HUDEP-2 (cell line): Measurements from ENCODE around the gene OR6K2.

Experiments
- DNase-seq, 76 experiments: peaks; one replicate each; lab custom pipeline; 2025; ENCODE audit not compliant: unreplicated experiment in 76 of 76; lab: John Stamatoyannopoulos, UW

The OR6K2 gene

DNA sequence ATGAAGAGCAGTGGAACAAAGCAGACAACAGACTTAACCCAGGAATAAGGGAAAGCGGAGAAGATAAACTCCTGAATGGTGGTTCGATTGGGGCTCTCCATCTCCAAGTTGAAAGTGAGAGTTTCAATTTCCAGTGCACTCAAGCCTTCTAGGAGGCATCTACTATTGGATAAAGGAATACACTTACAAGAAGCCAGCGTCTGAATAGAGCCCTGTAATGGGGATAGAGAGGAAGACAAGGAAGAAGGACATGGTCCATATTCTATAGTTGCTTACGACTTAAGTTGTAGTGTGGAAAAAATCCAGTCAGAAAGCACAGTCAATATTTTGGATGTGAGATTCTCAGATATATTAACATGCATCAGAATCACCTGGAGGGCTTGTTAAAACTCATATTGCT, at the start of gene OR6K2:
Gene OR6K2, minus strand, starts transcription at position 101 of the 400 bp plus-strand sequence. Its CDS starts 0 bp downstream, at position 101.
- no peak for DNase-seq

DNA sequence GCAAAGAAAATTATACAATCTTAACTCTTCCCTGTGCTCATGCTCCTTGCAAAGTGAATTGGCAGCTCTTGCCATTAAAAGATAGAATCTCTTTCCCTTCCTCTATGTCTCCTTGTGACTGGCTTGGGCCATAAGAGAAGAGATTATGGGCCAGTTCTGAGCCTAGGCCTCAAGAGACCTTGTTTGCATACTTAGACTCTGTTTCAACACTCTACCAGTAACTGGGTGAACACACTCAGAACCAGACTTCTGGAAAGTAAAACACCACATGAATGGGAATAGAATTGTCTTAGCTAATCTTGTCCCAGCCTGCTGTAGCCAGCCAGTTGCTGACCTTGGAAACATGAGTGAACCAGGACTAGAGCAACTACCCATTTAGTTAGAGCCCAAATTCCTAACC, 35.4 kb upstream of the OR6K2 start:
- no peak for DNase-seq

DNA sequence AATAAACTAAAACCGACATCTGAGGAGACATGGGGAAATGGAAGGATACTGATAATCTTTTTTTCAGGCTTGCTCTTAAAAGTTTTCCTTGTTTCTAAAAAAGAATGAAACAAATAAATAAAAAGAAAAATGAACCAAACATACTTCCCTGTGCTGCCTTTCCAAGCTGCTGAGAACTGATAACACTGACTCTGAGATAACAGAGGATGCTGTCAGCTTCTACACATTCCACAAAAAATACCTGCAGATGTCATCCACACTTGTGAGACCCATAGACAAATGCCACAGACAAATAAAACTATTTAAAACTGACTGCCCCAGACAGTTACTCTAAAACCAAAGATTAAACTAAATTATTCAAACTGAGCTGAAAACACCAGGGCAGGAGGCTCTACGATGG, 32.1 kb upstream of the OR6K2 start:
- DNase-seq, result peak in 6 of 76 experiments; percentile 4 to 15 (median 9)

DNA sequence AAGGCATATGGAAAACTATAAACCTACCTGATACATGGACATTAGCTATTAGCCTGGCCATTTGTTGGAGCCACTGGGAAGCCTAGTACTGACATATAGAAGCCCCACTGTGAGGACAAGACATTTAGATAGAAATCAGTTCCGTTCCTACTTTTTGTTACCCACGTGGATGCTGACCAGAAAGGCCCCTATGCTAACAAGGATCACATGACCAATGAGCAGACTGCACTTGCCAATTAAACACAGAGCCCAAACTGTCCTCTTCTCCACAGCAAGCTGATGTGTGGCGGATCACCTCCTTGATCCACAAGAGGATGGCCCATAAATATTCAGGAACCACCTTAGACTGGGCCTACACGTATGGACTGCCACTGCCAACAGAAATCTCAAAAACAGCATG, 31.3 kb upstream of the OR6K2 start:
- no peak for DNase-seq

DNA sequence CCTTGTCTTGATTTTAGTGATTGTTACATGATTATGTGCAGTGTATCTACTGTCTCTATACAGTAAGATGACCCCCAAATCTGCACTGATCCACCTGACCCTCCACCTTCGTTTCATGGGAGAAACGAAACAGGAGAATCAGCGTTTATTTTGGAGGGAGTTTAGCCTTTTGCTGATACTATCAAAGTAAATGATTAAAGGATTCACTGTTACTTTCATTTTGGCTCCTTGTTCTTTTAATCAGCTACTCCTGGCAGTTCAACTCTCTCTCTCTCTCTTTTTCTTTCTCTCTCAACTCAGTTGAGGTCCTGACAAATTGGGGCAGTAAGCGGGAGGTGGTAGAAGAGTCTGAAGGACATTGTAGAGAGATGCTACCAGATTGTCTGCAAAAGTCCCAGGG, 30.0 kb upstream of the OR6K2 start:
- DNase-seq, result no peak

DNA sequence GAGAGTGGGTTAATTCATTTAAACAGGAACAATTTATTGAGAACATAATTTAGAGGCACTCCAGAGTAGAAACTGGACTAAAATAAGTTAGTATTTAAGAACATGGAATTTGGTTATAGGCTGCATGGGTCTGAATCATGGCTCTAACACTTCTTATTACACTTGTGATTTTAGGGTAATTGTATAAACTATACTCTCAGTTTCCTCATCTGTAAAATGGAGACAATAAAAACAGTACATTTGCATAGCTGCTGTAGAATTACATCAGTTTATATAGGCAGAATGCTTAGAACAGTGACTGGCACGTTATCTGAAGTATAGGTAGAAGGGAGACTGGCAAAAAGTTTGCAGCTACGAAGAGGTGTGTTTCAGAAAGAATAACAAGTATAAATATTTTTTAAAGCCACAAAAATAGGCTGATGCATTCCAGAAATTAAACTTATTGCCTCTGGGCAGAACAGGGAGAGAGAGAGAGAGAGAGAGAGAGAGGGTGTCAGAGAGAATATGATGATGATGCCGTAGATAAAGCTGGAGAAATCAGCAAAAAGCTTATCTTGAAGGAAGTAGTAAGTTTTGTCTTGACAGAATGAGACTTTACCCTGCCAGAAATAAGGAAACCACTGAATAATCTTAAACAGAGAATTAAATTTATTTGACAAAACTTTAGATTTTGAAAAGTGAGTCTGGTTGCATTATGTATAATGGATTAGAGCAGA, 28.2 kb upstream of the OR6K2 start:
- DNase-seq, result no peak

DNA sequence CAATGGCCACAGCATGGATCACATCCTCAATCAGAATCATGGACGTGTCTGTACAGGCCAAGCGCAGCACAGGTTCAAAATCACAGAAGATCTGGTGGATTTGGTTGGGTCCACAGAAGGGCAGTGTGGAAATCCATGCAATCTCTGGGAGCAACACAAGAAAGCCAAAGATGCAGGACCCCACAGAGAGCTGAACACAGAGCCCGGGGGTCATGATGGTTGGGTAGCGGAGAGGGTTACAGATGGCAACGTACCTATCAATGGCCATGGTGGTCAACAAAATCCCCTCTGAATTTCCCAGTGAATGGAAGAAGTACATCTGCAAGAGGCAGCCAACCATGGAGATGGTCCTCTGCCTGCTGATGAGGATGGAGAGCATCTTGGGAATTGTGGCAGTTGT, 24.0 kb upstream of the OR6K2 start:
- no peak for DNase-seq

DNA sequence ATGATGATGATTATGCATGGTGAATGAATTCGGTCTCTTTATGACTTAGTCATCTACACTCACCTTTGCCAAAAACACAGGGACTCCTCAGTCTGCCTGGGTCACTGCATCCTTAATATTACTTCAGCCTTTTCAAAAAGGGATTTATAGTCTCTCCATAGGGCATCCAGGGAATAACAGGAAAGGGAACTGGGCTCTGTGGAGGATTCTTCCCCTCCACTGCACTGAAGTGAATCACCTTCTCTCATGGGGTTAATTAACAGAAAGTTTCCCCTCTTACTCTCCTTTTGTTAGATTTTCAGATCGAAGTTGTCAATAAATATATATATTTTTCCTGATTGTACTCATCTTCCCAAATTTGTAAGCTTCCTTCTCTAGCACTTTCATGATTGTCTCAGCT, 20.2 kb upstream of the OR6K2 start, which contains the start of gene OR6K3:
Gene OR6K3, minus strand, starts transcription at position 101 of the 400 bp plus-strand sequence. CDS start 2,605 bp downstream, outside the sequence.
- DNase-seq, result no peak

- DNase-seq, result no peak
Observed at GRCh38 chr1:158719664-158720063, 19.2 kb upstream of the OR6K2 start.

GRCh38 chr1:158717344-158717743, 16.9 kb upstream of the OR6K2 start:
- DNase-seq, result no peak

DNA sequence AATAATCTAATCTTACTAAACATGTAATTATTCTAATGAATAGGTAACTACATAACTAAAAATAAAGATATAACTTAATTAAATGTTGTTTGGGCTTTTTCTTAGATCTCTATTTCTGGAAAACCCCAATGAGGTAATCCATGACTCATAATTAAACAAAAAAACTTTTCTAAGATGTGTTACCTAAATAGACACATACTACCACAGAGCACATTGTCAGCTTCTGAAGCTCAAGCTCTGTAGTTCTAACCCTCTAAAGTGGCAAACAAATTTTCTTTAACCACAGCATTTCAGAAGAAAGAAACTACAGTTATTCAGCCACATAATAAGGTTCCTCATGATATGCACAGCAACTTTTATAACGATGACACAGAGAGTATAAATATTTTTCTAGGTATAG, 15.9 kb upstream of the OR6K2 start:
- DNase-seq, result no peak

GRCh38 chr1:158714754-158715153, 14.3 kb upstream of the OR6K2 start:
- DNase-seq, result no peak

GRCh38 chr1:158711098-158711497, 10.6 kb upstream of the OR6K2 start:
- DNase-seq, result no peak

GRCh38 chr1:158706096-158706495, 5.6 kb upstream of the OR6K2 start:
- no peak for DNase-seq

DNA sequence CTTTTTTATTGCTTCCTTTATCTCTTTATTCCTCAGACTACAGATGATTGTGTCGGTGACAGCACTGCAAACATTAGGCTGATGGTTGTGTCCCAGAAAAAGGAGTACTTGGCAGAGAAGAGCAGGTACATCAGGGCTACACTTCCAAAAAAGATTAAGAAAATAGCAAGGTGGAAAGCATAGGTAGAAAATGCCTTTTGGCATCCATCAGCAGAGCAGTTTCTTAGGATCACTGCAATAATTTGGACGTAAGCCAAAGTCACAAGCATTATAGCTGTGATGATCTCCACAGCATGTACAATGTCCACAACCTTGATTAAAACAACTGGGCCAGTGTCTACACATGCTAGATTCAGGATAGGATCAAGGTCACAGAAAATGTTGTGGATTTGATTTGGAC, 5.9 kb downstream of the OR6K2 start:
- peak in 5 of 76 experiments; percentile 2 to 20 (median 10) for DNase-seq

DNA sequence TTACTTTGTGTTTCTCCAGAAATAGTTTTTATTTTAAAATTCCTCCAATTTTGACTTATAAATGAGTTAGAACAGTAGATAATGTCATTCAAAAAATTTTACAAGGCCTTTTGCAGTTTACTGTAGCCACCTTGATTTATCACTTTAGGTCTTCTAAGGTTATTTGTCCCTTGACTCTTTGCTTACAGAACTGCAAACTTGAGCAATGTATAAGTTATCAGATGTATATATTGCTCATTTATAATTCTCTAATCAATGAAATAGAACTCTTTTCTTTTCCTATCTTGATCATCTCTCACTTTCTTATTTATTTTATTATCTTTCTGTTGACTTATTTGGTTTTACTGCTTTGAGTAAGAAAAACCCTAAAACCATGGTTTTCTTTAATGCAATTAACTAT, 8.1 kb downstream of the OR6K2 start:
- peak in 1 of 76 experiments; percentile 28 for DNase-seq

DNA sequence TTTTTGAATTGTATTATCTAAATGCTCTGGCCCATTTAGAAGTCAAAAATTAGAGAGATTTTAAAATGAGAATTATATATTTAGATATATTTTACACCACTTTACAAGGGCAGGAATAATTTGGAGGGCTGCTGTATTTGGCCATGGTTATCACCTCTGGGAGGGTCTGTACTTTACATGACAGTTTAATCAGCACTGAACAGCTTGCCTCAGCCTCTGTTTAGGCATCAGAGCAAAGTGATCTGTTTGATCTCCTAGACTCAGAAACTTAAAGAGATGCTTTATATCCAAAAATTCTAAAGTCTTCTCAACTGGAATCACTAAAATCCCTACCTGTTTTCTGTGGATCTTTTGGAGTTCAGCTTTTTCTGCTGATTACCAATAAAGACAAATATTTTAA, 8.5 kb downstream of the OR6K2 start:
- peak in 69 of 76 experiments; percentile 8 to 89 (median 65) for DNase-seq

- DNase-seq, result peak in 1 of 76 experiments; percentile 15
Observed at GRCh38 chr1:158691149-158691548, 9.3 kb downstream of the OR6K2 start.

DNA sequence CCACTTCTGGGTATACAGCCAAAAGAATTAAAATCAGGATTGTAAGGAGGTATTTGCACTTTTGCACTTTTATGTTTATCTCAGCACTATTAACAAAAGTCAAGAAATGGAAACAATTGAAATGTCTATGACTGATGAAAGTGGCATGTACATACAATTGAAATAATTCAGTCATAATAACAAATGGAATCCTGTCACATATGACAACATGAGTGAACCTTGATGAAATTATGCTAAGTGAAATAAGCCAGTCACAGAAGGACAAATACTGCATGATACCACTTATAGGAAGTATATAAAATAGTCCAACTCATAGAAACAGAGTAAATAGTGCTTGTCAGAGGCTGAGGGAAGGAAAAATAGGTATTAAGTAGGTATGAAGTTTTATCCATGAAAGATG, 10.6 kb downstream of the OR6K2 start:
- no peak for DNase-seq

DNA sequence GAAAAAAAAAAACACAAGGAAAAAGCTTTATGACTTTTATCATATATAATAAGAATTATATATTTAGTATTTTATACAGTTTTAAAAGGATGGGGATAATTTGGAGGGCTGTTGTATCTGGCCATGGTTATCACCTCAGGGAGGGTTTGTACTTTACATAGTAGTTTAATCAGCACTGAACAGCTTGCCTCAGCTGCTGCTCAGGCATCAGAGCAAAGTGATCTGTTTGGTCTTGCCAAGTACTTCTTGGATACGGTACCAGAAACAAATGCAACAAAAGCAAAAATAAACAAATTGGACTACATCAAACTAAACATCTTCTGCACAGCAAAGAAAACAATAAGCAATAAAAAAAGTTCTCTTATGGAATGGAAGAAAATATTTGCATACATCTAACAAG, 11.3 kb downstream of the OR6K2 start:
- DNase-seq, result peak in 73 of 76 experiments; percentile 10 to 90 (median 65)

DNA sequence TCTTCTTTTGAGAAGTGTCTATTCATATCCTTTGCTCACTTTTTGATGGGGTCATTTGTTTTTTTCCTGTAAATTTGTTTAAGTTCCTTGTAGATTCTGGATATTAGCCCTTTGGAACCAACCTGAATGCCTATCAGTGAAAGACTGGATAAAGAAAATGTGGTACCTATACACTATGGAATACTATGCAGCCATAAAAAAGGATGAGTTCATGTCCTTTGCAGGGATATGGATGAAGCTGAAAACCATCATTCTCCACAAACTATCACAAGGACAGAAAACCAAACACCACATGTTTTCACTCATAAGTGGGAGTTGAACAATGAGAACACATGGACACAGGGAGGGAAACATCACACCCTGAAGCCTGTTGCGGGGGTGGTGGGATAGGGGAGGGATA, 12.1 kb downstream of the OR6K2 start:
- peak in 1 of 76 experiments; percentile 17 for DNase-seq

- peak in 3 of 76 experiments; percentile 20 to 42 (median 36) for DNase-seq
Observed at GRCh38 chr1:158687037-158687436, 13.4 kb downstream of the OR6K2 start.
